Natural killer cell (primary cell): ENCODE data around the gene CFB. TPM values are rescaled to one million over a fixed set of nuclear protein-coding genes. Genes with fewer than 3 reads are reported as not detected.
"Not testable (repeated sequence)": the region's sequence is repeated elsewhere in the genome, so short reads cannot be mapped to it uniquely, and the experiment has no call there.

Experiments
- ATAC-seq, 3 donors: fragments of 150-1000 bp in 2 of 3; fragments of 200-7000 bp in 1 of 3; cut with Tn5 transposase; 1 replicate in 1 of 3; 2 replicates in 2 of 3; pipeline ENCODE4 v1.10.0; 2021; ENCODE audit warnings: mild to moderate bottlenecking in 2 of 3, moderate library complexity in 2 of 3
- DNase-seq, 2 donors: peaks; one replicate each; pipeline versions ENCODE4 v3.0.0 to v3.0.0-alpha.2; 2013 to 2021; ENCODE audit warnings: mixed read lengths in 1 of 2
- H3K27ac ChIP-seq: one replicate; pipeline ENCODE4 v1.5.1; 2013; ENCODE audit warnings: mild to moderate bottlenecking, low read length
- H3K27me3 ChIP-seq: one replicate; pipeline ENCODE4 v1.6.1; 2013; ENCODE audit warnings: low read length; ENCODE audit not compliant: control insufficient read depth, insufficient read depth
- H3K36me3 ChIP-seq: one replicate; pipeline ENCODE4 v1.6.1; 2013; ENCODE audit warnings: low read length; ENCODE audit not compliant: control insufficient read depth, insufficient read depth
- H3K4me1 ChIP-seq: one replicate; pipeline ENCODE4 v1.6.1; 2013; ENCODE audit warnings: low read length; ENCODE audit not compliant: control insufficient read depth, insufficient read depth
- H3K4me3 ChIP-seq: one replicate; pipeline ENCODE4 v1.5.1; 2013; ENCODE audit warnings: low read length
- H3K9me3 ChIP-seq: one replicate; pipeline ENCODE4 v1.6.1; 2013; ENCODE audit warnings: low read length; ENCODE audit not compliant: control insufficient read depth, insufficient read depth
- H3K27ac Mint-ChIP-seq, 2 donors: one replicate each; pipeline ENCODE4 v1.8.0; 2022; ENCODE audit warnings: mild to moderate bottlenecking in 2 of 2, mixed read lengths in 2 of 2, moderate library complexity in 1 of 2
- H3K27me3 Mint-ChIP-seq, 2 donors: one replicate each; pipeline ENCODE4 v1.8.0; 2022; ENCODE audit warnings: low read depth in 2 of 2, mixed read lengths in 2 of 2
- H3K36me3 Mint-ChIP-seq: one replicate; pipeline ENCODE4 v1.8.0; 2022; ENCODE audit warnings: mixed read lengths
- H3K4me1 Mint-ChIP-seq, 2 donors: one replicate each; pipeline ENCODE4 v1.8.0; 2022; ENCODE audit warnings: mixed read lengths in 2 of 2
- H3K4me3 Mint-ChIP-seq: one replicate; pipeline ENCODE4 v1.8.0; 2022; ENCODE audit warnings: mild to moderate bottlenecking, moderate library complexity, mixed read lengths
- H3K9me3 Mint-ChIP-seq, 2 donors: one replicate each; pipeline ENCODE4 v1.8.0; 2022; ENCODE audit warnings: mixed read lengths in 2 of 2
- CTCF ChIP-seq: fragments of 200-600 bp; IDR thresholded peaks from one replicate; pipeline ENCODE4 v1.8.0; 2022; ENCODE audit warnings: antibody characterized with exemption
- WGBS: methylation state at CpG from one replicate; pipeline ENCODE4 v1.1.7; 2013; ENCODE audit warnings: missing lambda C conversion rate; ENCODE audit not compliant: insufficient coverage; 5-methylcytosine and 5-hydroxymethylcytosine counted together
- intact Hi-C: fragments of 100-400 bp; cut with micrococcal nuclease; formaldehyde crosslinking; loops from one replicate; pipeline ENCODE4 v1.14.2; 2022
- total RNA-seq, 4 donors: library from RNA; stranded (reverse); fragments of 120-200 nt in 1 of 4; gene quantifications; one replicate each; pipeline versions ENCODE4 v1.2.3 to v1.2.4, GENCODE V29; 2013 to 2022

Gene CFB
- total RNA-seq, 3 donors from 2014 or later (not counting 1 experiment from before 2014, with no cell fraction given): 0.45 TPM; not detected in 2

- H3K27ac Mint-ChIP-seq: no peak overlapping the region
- peaks cover 8 to 15% of the 10 kb centered on the region in 2 donors for H3K4me1 Mint-ChIP-seq
- no peaks in the 10 kb centered on the region for H3K27me3 ChIP-seq
- H3K27me3 Mint-ChIP-seq: no peaks in the 10 kb centered on the region
- H3K36me3 ChIP-seq: peaks cover 3% of the 10 kb centered on the region
- no peak overlapping the region for H3K27ac ChIP-seq
- H3K36me3 Mint-ChIP-seq: no peaks in the 10 kb centered on the region
- no peaks in the 10 kb centered on the region for H3K9me3 Mint-ChIP-seq
- intact Hi-C loops: loop anchor here (10.0 kb wide), 1 partner anchor 217 kb away; the partner anchor contains the start of genes GPSM3 and PBX2
- no peak overlapping the region for H3K4me3 Mint-ChIP-seq
- no peak overlapping the region for H3K4me3 ChIP-seq
- TF ChIP-seq CTCF: no peak
- no peaks in the 10 kb centered on the region for H3K9me3 ChIP-seq
- 96% methylated on average over 12 of the region's 12 CpGs for WGBS
- peaks cover 3% of the 10 kb centered on the region for H3K4me1 ChIP-seq
- no peak for ATAC-seq
- DNase-seq: no peak
Observed at GRCh38 chr6:31977816-31978431, 32.0 kb downstream of the CFB start.

DNA sequence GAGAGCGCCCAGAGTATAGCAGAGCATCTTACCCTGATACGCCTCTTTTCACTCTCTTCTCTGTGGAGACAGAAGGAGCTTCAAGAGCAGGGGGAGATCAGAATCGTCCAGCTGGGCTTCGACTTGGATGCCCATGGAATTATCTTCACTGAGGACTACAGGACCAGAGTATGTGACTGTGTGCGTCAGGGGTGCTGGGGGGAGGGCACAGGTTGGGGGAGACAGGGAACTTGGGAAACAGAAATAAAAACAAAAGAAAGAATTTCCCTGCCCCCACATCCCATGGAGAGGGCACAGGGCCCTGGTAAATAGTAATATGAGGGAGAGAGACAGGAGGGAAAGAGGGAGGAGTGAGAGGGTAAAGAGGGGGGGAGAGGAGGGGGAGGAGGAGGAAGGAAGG is 32.9 kb downstream of the CFB start:
- Mint-ChIP-seq H3K9me3 (no peaks in the 10 kb centered on the region), H3K4me3 (no peak overlapping the region), H3K27me3 (no peaks in the 10 kb centered on the region), H3K4me1 (peaks cover 0 to 6% of the 10 kb centered on the region in 2 donors), H3K27ac (no peak overlapping the region), H3K36me3 (no peaks in the 10 kb centered on the region)
- Histone ChIP-seq H3K27me3 (no peaks in the 10 kb centered on the region), H3K27ac (no peak overlapping the region), H3K4me3 (no peak overlapping the region), H3K36me3 (peaks cover 3% of the 10 kb centered on the region), H3K9me3 (no peaks in the 10 kb centered on the region), H3K4me1 (no peaks in the 10 kb centered on the region)
- TF ChIP-seq CTCF: no peak
- no peak for DNase-seq
- no peak for ATAC-seq
- WGBS: 97% methylated on average over 4 of the region's 5 CpGs
- intact Hi-C loops: loop anchor here (10.0 kb wide), 1 partner anchor 216 kb away; the partner anchor contains the start of genes GPSM3 and PBX2

GRCh38 chr6:31979238-31979898 is 33.5 kb downstream of the CFB start:
- Mint-ChIP-seq H3K4me1 (peaks cover 0 to 4% of the 10 kb centered on the region in 2 donors), H3K9me3 (no peaks in the 10 kb centered on the region), H3K27ac (no peak overlapping the region), H3K27me3 (no peaks in the 10 kb centered on the region), H3K36me3 (no peaks in the 10 kb centered on the region), H3K4me3 (no peak overlapping the region)
- no peak overlapping the region for H3K27ac ChIP-seq
- H3K36me3 ChIP-seq: peaks cover 3% of the 10 kb centered on the region
- ATAC-seq (no peak), DNase-seq (no peak)
- no peak for TF ChIP-seq CTCF
- H3K9me3 ChIP-seq: no peaks in the 10 kb centered on the region
- intact Hi-C loops: loop anchor here (10.0 kb wide), 1 partner anchor 215 kb away; the partner anchor contains the start of genes GPSM3 and PBX2
- no peak overlapping the region for H3K4me3 ChIP-seq
- no peaks in the 10 kb centered on the region for H3K27me3 ChIP-seq
- H3K4me1 ChIP-seq: no peaks in the 10 kb centered on the region
- WGBS: 94% methylated on average over 3 of the region's 3 CpGs

- H3K4me3 ChIP-seq, H3K27ac ChIP-seq, H3K36me3 Mint-ChIP-seq, H3K4me1 Mint-ChIP-seq, H3K9me3 Mint-ChIP-seq, H3K9me3 ChIP-seq, ATAC-seq, H3K27me3 ChIP-seq, H3K4me1 ChIP-seq, DNase-seq, H3K36me3 ChIP-seq, intact Hi-C loops, H3K27me3 Mint-ChIP-seq, H3K4me3 Mint-ChIP-seq: not testable (repeated sequence)
- peak overlapping the region in 1 of 2 donors; percentile 31 for H3K27ac Mint-ChIP-seq
- WGBS: 97% methylated on average over 4 of the region's 13 CpGs
Observed at GRCh38 chr6:31980195-31980876, 34.4 kb downstream of the CFB start.

DNA sequence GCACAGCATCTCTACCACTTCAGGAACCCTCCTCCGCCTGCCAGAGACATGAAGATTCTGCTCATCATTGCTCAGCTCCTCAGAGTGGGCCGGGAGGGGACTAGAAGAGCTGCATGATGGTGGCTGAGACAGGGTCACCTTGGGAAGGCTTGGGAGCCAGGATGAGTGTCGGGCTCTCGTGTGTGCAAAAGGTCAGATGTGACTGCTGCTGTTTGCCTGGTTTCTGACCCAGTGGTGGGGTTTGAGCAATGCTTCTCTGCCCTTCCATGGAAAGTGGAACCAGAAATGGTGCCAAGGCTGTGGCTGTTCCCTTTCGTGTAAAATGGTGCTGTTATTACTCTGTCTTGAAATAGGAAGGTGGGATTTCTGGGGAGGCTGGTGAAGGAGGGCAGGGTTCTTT is 35.1 kb downstream of the CFB start:
- DNase-seq, H3K27me3 Mint-ChIP-seq, intact Hi-C loops, H3K4me1 ChIP-seq, H3K4me1 Mint-ChIP-seq, H3K36me3 ChIP-seq, H3K27me3 ChIP-seq, H3K36me3 Mint-ChIP-seq, H3K27ac Mint-ChIP-seq, H3K4me3 ChIP-seq, H3K9me3 ChIP-seq, ATAC-seq, H3K27ac ChIP-seq, H3K4me3 Mint-ChIP-seq, H3K9me3 Mint-ChIP-seq: not testable (repeated sequence)
- WGBS: no CpG with 5 or more reads among the region's 5 CpGs
